HEK293T (cell line): ENCODE results near the gene RHOXF2B.
"Not testable (repeated sequence)": the region's sequence is repeated elsewhere in the genome, so short reads cannot be mapped to it uniquely, and the experiment has no call there.

Experiments used
- ARNT ChIP-seq: fragments of 450-650 bp; IDR thresholded peaks from 2 replicates; pipeline ENCODE4 v1.6.1; 2017; ENCODE audit warnings: mild to moderate bottlenecking
- BHLHE40 ChIP-seq: fragments of 450-650 bp; IDR thresholded peaks from 2 replicates; pipeline ENCODE4 v1.6.1; 2016; ENCODE audit warnings: mild to moderate bottlenecking, moderate library complexity, borderline replicate concordance
- ELF4 ChIP-seq: fragments of 450-650 bp; IDR thresholded peaks from 2 replicates; pipeline ENCODE4 v1.6.1; 2017; ENCODE audit warnings: antibody characterized with exemption
- FOXA1 ChIP-seq: fragments of 450-650 bp; IDR thresholded peaks from 2 replicates; pipeline ENCODE4 v1.6.1; 2016; ENCODE audit warnings: mild to moderate bottlenecking
- FOXK2 ChIP-seq: fragments of 450-650 bp; IDR thresholded peaks from 2 replicates; pipeline ENCODE4 v1.6.1; 2016; ENCODE audit warnings: mild to moderate bottlenecking
- FOXM1 ChIP-seq: fragments of 450-650 bp; IDR thresholded peaks from 2 replicates; pipeline ENCODE4 v1.6.1; 2017; ENCODE audit warnings: mild to moderate bottlenecking, borderline replicate concordance
- SP1 ChIP-seq: fragments of 450-650 bp; IDR thresholded peaks from 2 replicates; pipeline ENCODE4 v1.6.1; 2017
- SUZ12 ChIP-seq: fragments of 450-650 bp; IDR thresholded peaks from 2 replicates; pipeline ENCODE4 v1.6.1; 2016; ENCODE audit warnings: mild to moderate bottlenecking
- ZNF384 ChIP-seq: fragments of 450-650 bp; IDR thresholded peaks from 2 replicates; pipeline ENCODE4 v1.6.1; 2016

GRCh38 chrX:120104707-120105106, 27.2 kb upstream of the RHOXF2B start:
- not testable (repeated sequence) for TF ChIP-seq SP1, FOXA1, ZNF384, FOXM1, BHLHE40, FOXK2, SUZ12, ARNT, ELF4
